ENCODE measurements around the gene ZMYM2. TPM values are rescaled to one million over a fixed set of nuclear protein-coding genes. Genes with fewer than 3 reads are reported as not detected.

ZMYM2 gene
- total and polyA plus RNA-seq, 10 of the 15 experiments (the other 5 are each of a cell fraction or from before 2014, with no cell fraction given) = 9.5 to 60.4 (median 34.6) TPM

DNA sequence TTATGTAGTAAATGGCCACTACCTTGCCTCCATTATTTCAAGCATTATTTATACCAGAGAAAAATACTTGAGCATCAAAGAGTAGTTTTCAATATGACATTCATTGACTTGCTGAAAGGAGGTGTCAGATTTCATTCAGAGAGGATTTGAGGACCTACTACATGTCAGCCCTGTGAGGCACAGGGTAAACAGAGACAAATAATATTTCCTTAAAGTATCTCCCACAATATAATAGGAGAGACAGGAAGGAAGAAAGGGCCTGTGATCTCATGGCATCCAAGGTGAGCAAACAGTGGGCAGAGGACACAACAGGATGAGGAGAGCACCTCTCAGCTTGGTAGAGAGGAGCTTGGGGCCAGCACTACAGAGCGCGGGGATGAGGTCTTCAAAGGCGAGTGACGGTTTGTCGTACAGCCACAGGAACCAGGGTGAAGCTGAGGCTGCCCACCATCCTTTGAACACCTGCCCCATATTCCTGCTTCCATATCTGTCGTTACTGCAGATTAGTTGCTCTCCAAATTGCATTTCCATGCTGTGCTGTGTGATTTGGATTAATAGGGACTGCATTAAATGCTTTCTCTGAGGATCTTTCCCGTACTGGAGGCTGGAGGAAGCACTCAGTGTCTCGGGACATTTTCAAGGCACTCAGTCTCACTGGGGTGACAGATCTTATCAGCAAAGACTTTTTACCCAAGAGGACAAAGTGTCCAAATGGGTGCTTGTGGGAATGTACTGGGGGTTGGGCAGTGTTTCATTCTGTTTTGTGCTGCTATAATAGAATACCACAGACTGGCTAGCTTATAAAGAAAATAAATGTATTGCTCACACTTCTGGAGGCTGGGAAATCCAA lies 143.2 kb downstream of the ZMYM2 start:
- no peaks in the 10 kb centered on the region for H3K4me1 ChIP-seq (ENCODE audit: control insufficient read depth, insufficient read depth, low read length)
- H4K20me1 ChIP-seq (ENCODE audit: control insufficient read depth, insufficient read depth) = no peaks in the 10 kb centered on the region; the same call in 1 of the 2 replicates
- no peaks in the 10 kb centered on the region for H3K79me2 ChIP-seq (ENCODE audit: control insufficient read depth, insufficient read depth, low read length)
- intact Hi-C loops (cut with micrococcal nuclease; ENCODE audit: unreplicated experiment) = no loop called here
- no peaks in the 10 kb centered on the region for H3K27me3 ChIP-seq (replicated peaks in 1 of 2; ENCODE audit: control insufficient read depth in 2 of 2, insufficient read depth in 2 of 2, low read length in 1 of 2)
- no peak for TF ChIP-seq JUNB (IDR thresholded peaks at IDR 0.05)
- TF ChIP-seq MYC (IDR thresholded peaks at IDR 0.05; ENCODE audit: insufficient read depth, insufficient read length, insufficient replicate concordance, low read length, severe bottlenecking) = no peak
- TF ChIP-seq SUZ12 (IDR thresholded peaks at IDR 0.05; ENCODE audit: unreplicated experiment) = no peak
- no peak for TF ChIP-seq KAT2A (conservative IDR thresholded peaks at IDR 0.05; ENCODE audit: control insufficient read depth, low read depth, low read length)
- no peak for TF ChIP-seq TARDBP (IDR thresholded peaks at IDR 0.05; ENCODE audit: borderline replicate concordance)
- TF ChIP-seq, protein P1, sequence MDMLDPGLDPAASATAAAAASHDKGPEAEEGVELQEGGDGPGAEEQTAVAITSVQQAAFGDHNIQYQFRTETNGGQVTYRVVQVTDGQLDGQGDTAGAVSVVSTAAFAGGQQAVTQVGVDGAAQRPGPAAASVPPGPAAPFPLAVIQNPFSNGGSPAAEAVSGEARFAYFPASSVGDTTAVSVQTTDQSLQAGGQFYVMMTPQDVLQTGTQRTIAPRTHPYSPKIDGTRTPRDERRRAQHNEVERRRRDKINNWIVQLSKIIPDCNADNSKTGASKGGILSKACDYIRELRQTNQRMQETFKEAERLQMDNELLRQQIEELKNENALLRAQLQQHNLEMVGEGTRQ (IDR thresholded peaks at IDR 0.05; ENCODE audit: borderline replicate concordance, low read depth, low read length) = no peak
- no peak for TF ChIP-seq SP1 (IDR thresholded peaks at IDR 0.05; ENCODE audit: low read depth, low read length)
- no peak for TF ChIP-seq POU2F2 (IDR thresholded peaks at IDR 0.05; ENCODE audit: borderline replicate concordance, low read depth, low read length)
- TF ChIP-seq, protein P2, sequence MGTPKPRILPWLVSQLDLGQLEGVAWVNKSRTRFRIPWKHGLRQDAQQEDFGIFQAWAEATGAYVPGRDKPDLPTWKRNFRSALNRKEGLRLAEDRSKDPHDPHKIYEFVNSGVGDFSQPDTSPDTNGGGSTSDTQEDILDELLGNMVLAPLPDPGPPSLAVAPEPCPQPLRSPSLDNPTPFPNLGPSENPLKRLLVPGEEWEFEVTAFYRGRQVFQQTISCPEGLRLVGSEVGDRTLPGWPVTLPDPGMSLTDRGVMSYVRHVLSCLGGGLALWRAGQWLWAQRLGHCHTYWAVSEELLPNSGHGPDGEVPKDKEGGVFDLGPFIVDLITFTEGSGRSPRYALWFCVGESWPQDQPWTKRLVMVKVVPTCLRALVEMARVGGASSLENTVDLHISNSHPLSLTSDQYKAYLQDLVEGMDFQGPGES (IDR thresholded peaks at IDR 0.05) = no peak
- TF ChIP-seq, protein P3, sequence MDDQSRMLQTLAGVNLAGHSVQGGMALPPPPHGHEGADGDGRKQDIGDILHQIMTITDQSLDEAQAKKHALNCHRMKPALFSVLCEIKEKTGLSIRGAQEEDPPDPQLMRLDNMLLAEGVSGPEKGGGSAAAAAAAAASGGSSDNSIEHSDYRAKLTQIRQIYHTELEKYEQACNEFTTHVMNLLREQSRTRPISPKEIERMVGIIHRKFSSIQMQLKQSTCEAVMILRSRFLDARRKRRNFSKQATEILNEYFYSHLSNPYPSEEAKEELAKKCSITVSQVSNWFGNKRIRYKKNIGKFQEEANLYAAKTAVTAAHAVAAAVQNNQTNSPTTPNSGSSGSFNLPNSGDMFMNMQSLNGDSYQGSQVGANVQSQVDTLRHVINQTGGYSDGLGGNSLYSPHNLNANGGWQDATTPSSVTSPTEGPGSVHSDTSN (IDR thresholded peaks at IDR 0.05; ENCODE audit: insufficient replicate concordance, low read depth, low read length) = no peak
- no peak for DNase-seq (ENCODE audit: low read depth, low spot score)
- no peak overlapping the region for H3K4me2 ChIP-seq (ENCODE audit: control insufficient read depth, insufficient read depth)
- ChIA-PET POLR2A (interaction anchor here (0.6 kb wide), 1 partner anchor 9 kb away, joined by 3 read pairs; no protein-coding TSS in a partner anchor), RAD21 (ENCODE audit: unreplicated experiment) (no interaction called here), CTCF (no interaction called here), SMC1A (ENCODE audit: uncharacterized antibody, unreplicated experiment) (no interaction called here)
- in situ Hi-C loops (cut with MboI) = no loop called here
- H3K9ac ChIP-seq (ENCODE audit: control insufficient read depth, insufficient read depth, low read length) = no peak overlapping the region
- H3K4me3 ChIP-seq = no peak overlapping the region
- no TSS peak for BruUV-seq (replicated peaks)
- 43% methylated on average over 8 of the region's 8 CpGs for WGBS (ENCODE audit: insufficient coverage, insufficient replicate concordance, low lambda C conversion rate, missing lambda C conversion rate)
- no peak overlapping the region for H2AFZ ChIP-seq (ENCODE audit: control insufficient read depth, low read depth, low read length)
- FAIRE-seq = no peak
- H3K9me3 ChIP-seq (replicated peaks; ENCODE audit: control insufficient read depth, insufficient read depth, low read length) = no peaks in the 10 kb centered on the region
- ATAC-seq = no peak
- no peaks in the 10 kb centered on the region for H3K36me3 ChIP-seq (ENCODE audit: control insufficient read depth in 2 of 2, insufficient read depth in 2 of 2, low read length in 1 of 2)
- H3K27ac ChIP-seq (ENCODE audit: control insufficient read depth, insufficient read depth) = no peak overlapping the region
